GM12872 (cell line): ENCODE results near the gene TOB1.

Source experiments
- TF ChIP-seq, protein P1 (sequence below): IDR thresholded peaks from 3 replicates; pipeline ENCODE4 v1.5.1; 2011; ENCODE audit warnings: low read depth, mild to moderate bottlenecking, low read length, moderate library complexity; ENCODE audit not compliant: insufficient read depth

Gene TOB1

DNA sequence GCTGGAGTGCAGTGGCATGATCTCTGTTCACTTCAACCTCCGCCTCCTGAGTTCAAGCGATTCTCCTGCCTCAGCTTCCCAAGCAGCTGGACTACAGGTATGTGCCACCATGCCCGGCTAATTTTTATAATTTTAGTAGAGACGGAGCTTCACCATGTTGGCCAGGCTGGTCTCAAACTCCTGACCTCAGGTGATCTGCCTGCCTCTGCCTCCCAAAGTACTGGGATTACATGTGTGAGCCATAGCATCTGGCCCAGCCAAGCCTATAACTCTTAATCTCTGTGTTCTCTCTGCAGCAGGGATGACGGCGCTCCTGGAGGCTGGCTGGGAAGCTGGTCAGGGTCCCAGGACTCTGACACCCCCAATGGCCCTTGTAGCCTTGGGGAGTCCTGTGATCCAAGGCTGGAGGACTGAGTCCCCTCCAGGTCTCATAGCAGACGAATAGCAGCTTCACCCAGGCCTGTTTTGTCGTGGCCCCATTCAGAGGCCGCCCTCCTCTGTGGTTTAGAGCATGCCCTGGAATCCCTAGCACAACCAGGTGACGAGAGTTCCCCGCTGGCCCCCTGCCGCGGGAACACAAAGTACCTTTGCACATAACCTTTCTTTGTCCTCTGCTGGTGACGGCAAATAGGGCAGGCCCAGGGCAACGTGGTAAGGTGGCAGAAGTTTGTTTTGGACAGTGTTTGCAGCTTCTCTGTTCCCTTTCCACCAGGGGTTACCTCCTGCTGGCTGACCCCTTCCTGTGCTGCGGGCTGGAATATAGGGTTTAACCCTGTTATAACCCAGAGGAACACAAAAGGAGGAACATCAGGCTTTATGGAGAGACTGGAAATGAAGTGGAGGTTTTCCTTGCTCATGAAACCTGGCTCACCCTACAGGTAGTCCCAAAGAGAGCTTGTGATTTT lies 43.0 kb upstream of the TOB1 start:
- TF ChIP-seq, protein P1, sequence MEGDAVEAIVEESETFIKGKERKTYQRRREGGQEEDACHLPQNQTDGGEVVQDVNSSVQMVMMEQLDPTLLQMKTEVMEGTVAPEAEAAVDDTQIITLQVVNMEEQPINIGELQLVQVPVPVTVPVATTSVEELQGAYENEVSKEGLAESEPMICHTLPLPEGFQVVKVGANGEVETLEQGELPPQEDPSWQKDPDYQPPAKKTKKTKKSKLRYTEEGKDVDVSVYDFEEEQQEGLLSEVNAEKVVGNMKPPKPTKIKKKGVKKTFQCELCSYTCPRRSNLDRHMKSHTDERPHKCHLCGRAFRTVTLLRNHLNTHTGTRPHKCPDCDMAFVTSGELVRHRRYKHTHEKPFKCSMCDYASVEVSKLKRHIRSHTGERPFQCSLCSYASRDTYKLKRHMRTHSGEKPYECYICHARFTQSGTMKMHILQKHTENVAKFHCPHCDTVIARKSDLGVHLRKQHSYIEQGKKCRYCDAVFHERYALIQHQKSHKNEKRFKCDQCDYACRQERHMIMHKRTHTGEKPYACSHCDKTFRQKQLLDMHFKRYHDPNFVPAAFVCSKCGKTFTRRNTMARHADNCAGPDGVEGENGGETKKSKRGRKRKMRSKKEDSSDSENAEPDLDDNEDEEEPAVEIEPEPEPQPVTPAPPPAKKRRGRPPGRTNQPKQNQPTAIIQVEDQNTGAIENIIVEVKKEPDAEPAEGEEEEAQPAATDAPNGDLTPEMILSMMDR = no peak

GRCh38 chr17:50908140-50908859 lies 42.1 kb upstream of the TOB1 start:
- TF ChIP-seq, protein P1 = no peak

DNA sequence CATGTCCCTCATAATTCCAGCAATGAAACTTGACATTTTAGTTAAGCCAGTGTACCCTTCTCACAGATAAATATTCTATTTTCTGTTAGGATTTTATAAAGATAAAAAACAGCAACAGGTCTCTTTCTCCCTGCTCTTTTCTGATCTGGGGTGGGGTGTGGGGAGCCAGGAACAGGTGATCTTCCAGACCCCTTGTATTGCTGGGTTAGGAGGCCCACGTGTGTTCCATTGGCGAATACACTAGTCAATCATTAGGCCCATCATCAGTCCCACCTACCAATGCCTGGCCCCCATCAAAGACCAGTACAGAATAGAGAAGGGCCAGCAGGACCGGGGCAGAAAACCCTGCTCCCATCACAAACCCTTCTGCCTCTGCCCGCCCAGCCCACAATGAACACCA lies 40.3 kb upstream of the TOB1 start:
- TF ChIP-seq, protein P1 = no peak

DNA sequence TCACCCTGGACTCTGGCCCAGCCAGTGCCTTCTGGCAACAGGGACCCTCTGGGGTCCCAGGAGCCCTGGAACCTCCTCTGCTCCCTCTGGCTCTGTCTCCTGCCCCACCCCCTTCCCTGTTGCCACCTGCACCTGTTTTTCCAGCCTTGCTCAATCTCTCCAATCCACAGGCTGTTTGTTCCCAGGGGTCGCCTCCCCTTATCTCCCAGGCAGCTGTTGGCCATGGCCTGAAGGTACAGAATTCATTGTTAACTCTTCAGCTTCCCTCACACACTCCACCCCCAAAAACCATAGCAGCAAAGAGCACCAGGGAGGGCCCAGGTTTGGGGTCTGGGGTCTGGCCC lies 39.3 kb upstream of the TOB1 start:
- TF ChIP-seq, protein P1 = no peak

DNA sequence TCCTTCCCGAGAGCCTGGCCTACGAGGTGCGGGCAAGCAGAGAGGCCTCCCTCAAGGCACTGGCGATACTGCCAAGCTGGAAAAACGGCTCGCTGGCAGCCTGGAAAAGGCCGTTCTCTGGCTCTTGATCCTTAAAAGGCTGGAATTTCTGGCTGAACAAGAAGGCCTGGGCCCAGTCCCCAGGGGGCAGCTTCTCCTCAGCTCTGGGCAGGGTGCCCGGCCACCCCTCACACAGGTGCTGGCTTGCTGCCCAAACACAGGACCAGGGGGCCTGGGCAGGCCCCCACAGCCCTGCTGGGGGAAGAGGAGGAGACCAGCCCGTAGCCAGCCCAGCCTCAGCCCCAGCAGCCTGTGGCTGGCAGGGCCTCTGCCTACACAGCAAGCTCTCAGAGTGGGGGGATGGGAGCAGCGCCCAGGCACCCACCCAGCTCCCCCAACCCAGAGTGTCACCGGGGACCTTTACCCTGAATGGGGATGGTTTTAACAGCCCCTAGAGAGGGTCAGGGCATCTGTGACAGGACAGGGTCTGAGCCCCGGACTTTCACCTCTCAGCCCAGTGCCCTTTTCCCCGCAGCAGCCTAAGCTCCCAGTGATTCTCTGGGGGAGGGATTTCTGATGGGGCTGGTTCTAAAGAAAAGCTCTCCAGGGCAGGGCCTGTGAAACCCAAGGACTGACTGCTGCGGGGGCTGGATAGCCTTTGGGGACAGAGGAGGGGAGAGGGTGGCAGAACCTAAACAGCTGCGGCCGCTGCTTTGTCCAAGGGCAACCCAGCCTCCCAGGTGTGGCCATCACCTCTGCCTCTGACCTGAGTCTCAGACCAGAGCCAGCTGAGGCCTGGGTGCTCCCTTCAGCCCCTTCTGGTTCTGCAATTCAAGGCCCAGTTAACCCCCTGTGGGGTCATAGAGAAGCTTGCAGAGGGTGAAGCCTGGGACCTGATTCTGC lies 38.6 kb upstream of the TOB1 start:
- TF ChIP-seq, protein P1 = no peak

DNA sequence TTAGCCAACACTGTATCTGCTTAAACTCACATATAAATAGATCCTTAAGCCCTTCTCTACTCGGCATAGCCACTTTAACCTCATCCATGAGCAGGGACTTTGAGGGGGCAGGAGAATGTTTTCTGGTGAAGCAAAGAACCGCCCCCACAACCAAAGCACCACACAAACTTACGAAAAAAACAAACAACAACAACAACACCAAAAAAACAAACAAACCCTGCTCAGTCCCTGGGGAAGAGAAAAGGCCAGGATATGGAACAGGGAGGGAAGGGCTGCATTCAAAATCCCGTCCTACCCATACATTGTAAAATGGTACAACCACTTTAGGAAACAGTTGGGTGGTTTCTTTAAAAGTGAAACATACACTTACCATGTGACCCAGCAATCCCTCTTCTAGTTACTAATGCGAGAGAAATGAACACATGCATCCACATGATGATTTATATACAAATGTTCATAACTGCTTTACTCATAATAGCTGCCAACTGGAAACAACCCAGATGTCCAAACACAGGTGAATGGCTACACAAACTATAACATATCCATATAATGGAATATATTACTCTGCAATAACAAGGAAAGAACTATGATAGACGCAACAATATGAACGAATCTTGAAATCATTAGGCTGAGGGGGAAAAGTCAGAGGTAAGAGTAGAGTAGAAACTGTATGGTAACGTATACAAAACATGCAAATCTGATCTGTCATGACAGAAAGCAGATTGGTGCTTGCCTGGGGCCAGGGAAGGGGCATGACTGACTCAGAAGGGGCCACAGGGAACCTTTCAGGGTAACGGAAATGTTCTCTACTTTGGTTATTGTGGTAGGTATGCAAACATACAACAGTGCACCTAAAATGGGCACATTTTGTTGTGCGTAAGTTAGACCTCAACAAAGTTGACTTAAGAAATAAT lies 37.7 kb upstream of the TOB1 start:
- TF ChIP-seq, protein P1 = no peak
